Vagina (tissue), 2 donors: Measurements from ENCODE around the gene ENO3.

ENCODE experiments used
- POLR2A ChIP-seq, 2 donors: fragments of 450-650 bp; IDR thresholded peaks; one replicate each; pipeline ENCODE4 v1.6.1; 2017; ENCODE audit warnings: antibody characterized with exemption in 2 of 2, mild to moderate bottlenecking in 2 of 2, moderate library complexity in 2 of 2
- POLR2AphosphoS5 ChIP-seq, 2 donors: sonication (generic); formaldehyde crosslinking; IDR thresholded peaks; one replicate each; pipeline ENCODE4 v1.9.0; 2017; ENCODE audit warnings: antibody characterized with exemption in 2 of 2, mild to moderate bottlenecking in 2 of 2, low read depth in 1 of 2; ENCODE audit not compliant: insufficient read depth in 1 of 2
- TF ChIP-seq, protein P1 (sequence below), 3 experiments: fragments of 450-650 bp in 2 of 3; fragments of 200-600 bp in 1 of 3; sonication (generic) in 1 of 3; IDR thresholded peaks; one replicate each; pipeline ENCODE4 v1.5.1; 2017 to 2019; ENCODE audit warnings: antibody characterized with exemption in 3 of 3, mild to moderate bottlenecking in 2 of 3, moderate library complexity in 2 of 3

DNA sequence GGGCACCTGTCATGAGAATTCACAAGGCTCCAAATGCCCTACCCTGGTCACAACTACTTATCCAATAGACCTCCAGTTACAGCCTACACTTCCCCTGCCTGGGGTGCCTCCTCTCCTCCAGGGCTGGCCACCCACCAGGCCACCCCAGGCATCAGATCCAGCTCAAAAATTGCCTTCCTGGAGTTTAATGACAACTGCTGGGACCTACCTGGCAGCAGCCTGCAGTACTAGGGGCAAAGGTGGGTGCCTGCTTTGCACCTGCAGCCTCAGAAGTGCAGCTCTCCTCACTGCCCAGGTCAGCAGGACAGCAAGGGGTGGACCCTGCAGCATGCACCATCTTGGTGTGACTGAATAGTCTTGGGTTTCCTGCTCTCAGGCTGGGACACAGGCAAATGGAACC is 15.3 kb upstream of the ENO3 start:
- TF ChIP-seq, protein P1, sequence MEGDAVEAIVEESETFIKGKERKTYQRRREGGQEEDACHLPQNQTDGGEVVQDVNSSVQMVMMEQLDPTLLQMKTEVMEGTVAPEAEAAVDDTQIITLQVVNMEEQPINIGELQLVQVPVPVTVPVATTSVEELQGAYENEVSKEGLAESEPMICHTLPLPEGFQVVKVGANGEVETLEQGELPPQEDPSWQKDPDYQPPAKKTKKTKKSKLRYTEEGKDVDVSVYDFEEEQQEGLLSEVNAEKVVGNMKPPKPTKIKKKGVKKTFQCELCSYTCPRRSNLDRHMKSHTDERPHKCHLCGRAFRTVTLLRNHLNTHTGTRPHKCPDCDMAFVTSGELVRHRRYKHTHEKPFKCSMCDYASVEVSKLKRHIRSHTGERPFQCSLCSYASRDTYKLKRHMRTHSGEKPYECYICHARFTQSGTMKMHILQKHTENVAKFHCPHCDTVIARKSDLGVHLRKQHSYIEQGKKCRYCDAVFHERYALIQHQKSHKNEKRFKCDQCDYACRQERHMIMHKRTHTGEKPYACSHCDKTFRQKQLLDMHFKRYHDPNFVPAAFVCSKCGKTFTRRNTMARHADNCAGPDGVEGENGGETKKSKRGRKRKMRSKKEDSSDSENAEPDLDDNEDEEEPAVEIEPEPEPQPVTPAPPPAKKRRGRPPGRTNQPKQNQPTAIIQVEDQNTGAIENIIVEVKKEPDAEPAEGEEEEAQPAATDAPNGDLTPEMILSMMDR (IDR thresholded peaks at IDR 0.05), result no peak
- TF ChIP-seq POLR2AphosphoS5 (IDR thresholded peaks at IDR 0.05; ENCODE audit: insufficient read depth in 1 of 2, low read depth in 1 of 2), result no peak
- TF ChIP-seq POLR2A (IDR thresholded peaks at IDR 0.05), result no peak
